Activated naive CD4-positive, alpha-beta T cell treated with anti-CD3 and anti-CD28 coated beads, Interleukin-2, amount 50 U/mL, for 72 hours (primary cell): ENCODE data around the gene PGA3. TPM values are rescaled to one million over a fixed set of nuclear protein-coding genes. Genes with fewer than 3 reads are reported as not detected.
"Not testable (repeated sequence)": the region's sequence is repeated elsewhere in the genome, so short reads cannot be mapped to it uniquely, and the experiment has no call there.

ENCODE experiments used
- ATAC-seq, 2 donors: fragments of 150-1000 bp; cut with Tn5 transposase; 2 replicates each; pipeline ENCODE4 v1.10.0; 2021; ENCODE audit warnings: mild to moderate bottlenecking in 2 of 2, moderate library complexity in 2 of 2
- DNase-seq, 2 donors: peaks; one replicate each; pipeline ENCODE4 v3.0.0; 2021 to 2022; ENCODE audit warnings: low spot score in 2 of 2
- H3K27ac Mint-ChIP-seq, 2 donors: one replicate each; pipeline ENCODE4 v1.8.0; 2022; ENCODE audit warnings: mild to moderate bottlenecking in 2 of 2, mixed read lengths in 2 of 2
- H3K36me3 Mint-ChIP-seq, 2 donors: one replicate each; pipeline ENCODE4 v1.8.0; 2022; ENCODE audit warnings: mixed read lengths in 2 of 2
- H3K9me3 Mint-ChIP-seq, 2 donors: one replicate each; pipeline ENCODE4 v1.8.0; 2022; ENCODE audit warnings: mixed read lengths in 2 of 2
- total RNA-seq, 2 donors: library from RNA; stranded (reverse); gene quantifications; one replicate each; pipeline ENCODE4 v1.2.3, GENCODE V29; 2022

The PGA3 gene
- total RNA-seq, 2 donors from 2014 or later: not detected

- Mint-ChIP-seq H3K27ac (no peak overlapping the region), H3K36me3 (no peaks in the 10 kb centered on the region), H3K9me3 (no peaks in the 10 kb centered on the region)
- no peak for DNase-seq
- no peak for ATAC-seq
These were observed 9.7 kb upstream of the PGA3 start for GRCh38 chr11:61193596-61193995.

- DNase-seq (no peak), ATAC-seq (no peak)
- Mint-ChIP-seq H3K36me3 (no peaks in the 10 kb centered on the region), H3K9me3 (no peaks in the 10 kb centered on the region), H3K27ac (no peak overlapping the region)
These were observed 9.1 kb upstream of the PGA3 start for GRCh38 chr11:61194169-61194671.

- Mint-ChIP-seq H3K9me3 (no peaks in the 10 kb centered on the region), H3K36me3 (no peaks in the 10 kb centered on the region)
- no peak for ATAC-seq
These were observed 8.2 kb upstream of the PGA3 start for GRCh38 chr11:61194981-61195695.

GRCh38 chr11:61195719-61196118 lies 7.6 kb upstream of the PGA3 start:
- Mint-ChIP-seq H3K27ac (no peak overlapping the region), H3K36me3 (no peaks in the 10 kb centered on the region), H3K9me3 (no peaks in the 10 kb centered on the region)
- no peak for DNase-seq
- ATAC-seq: no peak

More at GRCh38 chr11:61194981-61195695, 8.2 kb upstream of the PGA3 start:
- no peak overlapping the region for H3K27ac Mint-ChIP-seq
- no peak for DNase-seq

- Mint-ChIP-seq H3K36me3 (no peaks in the 10 kb centered on the region), H3K9me3 (no peaks in the 10 kb centered on the region), H3K27ac (no peak overlapping the region)
- ATAC-seq (no peak), DNase-seq (no peak)
These were observed 5.0 kb upstream of the PGA3 start for GRCh38 chr11:61198361-61198760.

- ATAC-seq (no peak), DNase-seq (no peak)
- Mint-ChIP-seq H3K36me3 (no peaks in the 10 kb centered on the region), H3K9me3 (no peaks in the 10 kb centered on the region), H3K27ac (peak overlapping the region in 1 of 2 donors; percentile 12)
These were observed 4.3 kb upstream of the PGA3 start for GRCh38 chr11:61198948-61199523.

DNA sequence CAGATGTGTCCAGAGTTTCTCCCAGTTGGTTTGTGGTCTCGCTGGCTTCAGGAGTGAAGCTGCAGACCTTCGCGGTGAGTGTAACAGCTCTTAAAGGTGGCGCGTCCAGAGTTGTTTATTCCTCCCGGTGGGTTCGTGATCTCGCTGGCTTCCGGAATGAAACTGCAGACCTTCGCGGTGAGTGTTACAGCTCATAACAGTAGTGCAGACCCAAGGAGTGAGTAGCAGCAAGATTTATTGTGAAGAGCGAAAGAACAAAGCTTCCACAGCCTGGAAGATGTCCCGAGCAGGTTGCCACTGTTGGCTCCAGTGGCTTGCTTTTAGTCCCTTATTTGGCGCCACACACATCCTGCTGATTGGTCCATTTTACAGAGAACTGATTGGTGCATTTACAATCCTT lies 1.8 kb upstream of the PGA3 start:
- no peaks in the 10 kb centered on the region for H3K36me3 Mint-ChIP-seq
- ATAC-seq (no peak), DNase-seq (no peak)
- no peaks in the 10 kb centered on the region for H3K9me3 Mint-ChIP-seq
- no peak overlapping the region for H3K27ac Mint-ChIP-seq

GRCh38 chr11:61203873-61204272 lies 558 bp downstream of the PGA3 start:
- not testable (repeated sequence) for H3K27ac Mint-ChIP-seq, DNase-seq, ATAC-seq, H3K36me3 Mint-ChIP-seq, H3K9me3 Mint-ChIP-seq

- ATAC-seq, H3K27ac Mint-ChIP-seq, H3K36me3 Mint-ChIP-seq, DNase-seq, H3K9me3 Mint-ChIP-seq: not testable (repeated sequence)
These were observed 1.3 kb downstream of the PGA3 start for GRCh38 chr11:61204502-61205059.

- not testable (repeated sequence) for H3K27ac Mint-ChIP-seq, H3K36me3 Mint-ChIP-seq, DNase-seq, H3K9me3 Mint-ChIP-seq, ATAC-seq
These were observed 4.5 kb downstream of the PGA3 start for GRCh38 chr11:61207636-61208310.

GRCh38 chr11:61210629-61211028 lies 7.3 kb downstream of the PGA3 start:
- not testable (repeated sequence) for H3K9me3 Mint-ChIP-seq, ATAC-seq, H3K27ac Mint-ChIP-seq, DNase-seq, H3K36me3 Mint-ChIP-seq

GRCh38 chr11:61211327-61211952 lies 8.1 kb downstream of the PGA3 start:
- DNase-seq, H3K27ac Mint-ChIP-seq, ATAC-seq, H3K36me3 Mint-ChIP-seq, H3K9me3 Mint-ChIP-seq: not testable (repeated sequence)

DNA sequence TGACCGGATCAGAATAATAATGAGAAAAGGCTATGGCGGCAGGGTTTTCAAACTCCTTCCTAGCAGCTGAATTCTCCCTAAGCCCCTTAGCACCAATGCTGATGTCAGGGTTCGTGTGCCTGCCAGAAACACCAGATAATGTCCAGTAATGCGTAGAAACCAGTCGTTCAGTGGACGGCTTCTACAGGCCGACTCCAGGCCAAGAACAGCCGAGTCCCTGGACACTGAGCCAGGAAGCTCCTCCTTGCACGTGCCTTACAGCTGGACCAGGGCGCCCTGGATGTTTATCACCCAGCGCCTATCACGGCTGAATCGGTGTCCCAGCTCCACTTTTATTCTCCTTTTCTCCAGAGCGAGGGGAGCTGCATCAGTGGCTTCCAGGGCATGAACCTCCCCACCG lies 8.9 kb downstream of the PGA3 start:
- DNase-seq, H3K36me3 Mint-ChIP-seq, H3K9me3 Mint-ChIP-seq, H3K27ac Mint-ChIP-seq, ATAC-seq: not testable (repeated sequence)

DNA sequence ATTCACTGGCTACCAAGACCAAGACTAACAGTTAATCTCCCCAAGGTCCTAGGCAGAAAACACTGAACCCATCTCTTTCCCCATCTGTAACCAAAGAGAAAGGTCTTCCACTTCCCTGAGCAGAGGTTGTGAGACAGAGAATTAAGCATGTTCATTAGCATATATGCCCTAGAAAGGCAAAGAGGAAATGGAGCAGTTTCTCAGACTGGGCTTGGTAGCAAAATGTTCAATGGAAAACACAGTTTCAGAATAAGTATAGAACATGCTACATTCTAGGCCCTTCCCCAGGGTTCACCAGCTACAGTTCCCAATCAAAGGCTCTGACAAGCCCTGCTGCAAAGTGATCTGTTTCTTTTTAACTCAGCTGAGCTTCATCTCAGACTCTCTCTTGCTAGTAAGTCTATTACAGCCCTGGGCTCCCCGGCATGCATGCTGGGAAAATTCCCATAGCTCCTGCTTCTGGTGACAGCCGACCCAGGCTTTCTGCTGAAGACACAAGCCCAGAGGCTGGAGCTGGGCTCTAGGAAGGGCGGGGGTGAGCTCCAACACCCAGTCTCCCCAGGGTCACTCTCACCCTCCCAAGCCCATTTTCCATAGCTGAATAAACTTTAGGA lies 10.5 kb downstream of the PGA3 start:
- not testable (repeated sequence) for H3K36me3 Mint-ChIP-seq, DNase-seq, H3K27ac Mint-ChIP-seq, H3K9me3 Mint-ChIP-seq
- peak in 1 of 2 donors; percentile 64 for ATAC-seq

- H3K36me3 Mint-ChIP-seq, DNase-seq, H3K27ac Mint-ChIP-seq, H3K9me3 Mint-ChIP-seq: not testable (repeated sequence)
- peak; percentile 51 to 56 for ATAC-seq
These were observed 15.0 kb downstream of the PGA3 start for GRCh38 chr11:61218306-61218705.

DNA sequence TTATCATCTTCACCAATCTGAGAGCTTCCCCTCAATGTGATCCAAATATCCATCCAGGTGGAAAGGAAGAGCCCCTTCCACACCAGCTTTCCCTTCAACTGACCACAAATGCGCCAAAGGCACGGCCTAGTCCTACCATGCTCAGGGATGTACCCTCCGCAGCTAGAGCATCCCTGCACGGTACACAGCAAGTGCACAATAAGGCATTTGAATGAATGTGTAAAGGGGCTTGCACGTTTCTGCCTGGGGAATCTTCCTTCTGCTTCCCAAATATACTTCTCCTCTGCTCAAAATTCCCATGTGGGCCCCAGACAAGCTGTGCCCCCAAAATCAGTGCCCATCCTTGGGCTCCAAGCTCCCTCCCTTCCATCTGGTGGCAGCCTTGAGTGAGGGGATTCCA lies 15.7 kb downstream of the PGA3 start:
- ATAC-seq, H3K27ac Mint-ChIP-seq, DNase-seq, H3K36me3 Mint-ChIP-seq, H3K9me3 Mint-ChIP-seq: not testable (repeated sequence)
